22Rv1 (cell line): ENCODE measurements around the gene VPS41.

Experiments
- CTCF ChIP-seq: fragments of 450-650 bp; IDR thresholded peaks from 2 replicates; pipeline ENCODE4 v1.5.1; 2017; ENCODE audit warnings: mild to moderate bottlenecking
- ZFX ChIP-seq: fragments of 450-650 bp; IDR thresholded peaks from 2 replicates; pipeline ENCODE4 v1.6.1; 2017; ENCODE audit warnings: antibody characterized with exemption, borderline replicate concordance

GRCh38 chr7:38681882-38682281, 227.1 kb downstream of the VPS41 start:
- TF ChIP-seq CTCF (no peak), ZFX (no peak)
